Skeletal muscle satellite cell (primary cell): ENCODE results near the gene FYB2.
A peak's percentile ranks its signal among the peaks of the same experiment; 100 is the strongest.

Experiments used
- H3K27me3 ChIP-seq: 2 replicates; pipeline ENCODE4 v1.7.0; 2013; ENCODE audit warnings: low read length; ENCODE audit not compliant: control insufficient read depth, insufficient read depth
- H3K36me3 ChIP-seq: 2 replicates; pipeline ENCODE4 v1.7.0; 2013; ENCODE audit warnings: mild to moderate bottlenecking, control low read depth, low read length; ENCODE audit not compliant: insufficient read depth
- H3K4me1 ChIP-seq: 2 replicates; pipeline ENCODE4 v1.7.0; 2013; ENCODE audit warnings: low read length; ENCODE audit not compliant: control insufficient read depth, insufficient read depth
- H3K4me2 ChIP-seq: 2 replicates; pipeline ENCODE4 v1.7.0; 2013; ENCODE audit warnings: mild to moderate bottlenecking, low read length
- H3K4me3 ChIP-seq: 2 replicates; pipeline ENCODE4 v1.7.0; 2013; ENCODE audit warnings: low read length
- H3K9ac ChIP-seq: 2 replicates; pipeline ENCODE4 v1.7.0; 2013; ENCODE audit warnings: mild to moderate bottlenecking, low read depth, low read length, moderate library complexity
- H3K9me3 ChIP-seq: replicated peaks from 2 replicates; pipeline ENCODE4 v1.7.0; 2013; ENCODE audit warnings: mild to moderate bottlenecking, control low read depth, low read length

The FYB2 gene

DNA sequence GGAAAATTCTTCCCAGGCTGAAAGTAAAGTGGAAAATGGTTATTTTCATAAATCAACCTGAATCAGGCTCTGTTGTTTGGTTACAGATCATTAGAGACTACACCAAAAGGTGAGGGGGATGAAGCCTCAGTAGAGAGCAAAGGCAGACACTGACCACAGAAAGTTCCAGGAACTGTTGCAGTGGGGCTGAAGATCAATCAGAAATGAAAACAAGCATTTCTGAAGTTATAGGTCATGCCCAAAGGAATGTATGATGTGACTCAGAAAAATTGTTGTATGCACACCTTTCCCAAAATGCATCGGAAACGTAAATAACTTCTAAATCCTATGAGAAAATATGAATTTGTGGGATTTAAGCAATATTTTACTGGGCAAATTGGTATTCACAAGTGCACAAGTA is 63.3 kb downstream of the FYB2 start:
- Histone ChIP-seq H3K4me1 (no peaks in the 10 kb centered on the region), H3K9ac (no peak overlapping the region), H3K27me3 (peaks cover 7% of the 10 kb centered on the region), H3K36me3 (no peaks in the 10 kb centered on the region), H3K4me3 (no peak overlapping the region), H3K9me3 (no peaks in the 10 kb centered on the region), H3K4me2 (no peak overlapping the region)

DNA sequence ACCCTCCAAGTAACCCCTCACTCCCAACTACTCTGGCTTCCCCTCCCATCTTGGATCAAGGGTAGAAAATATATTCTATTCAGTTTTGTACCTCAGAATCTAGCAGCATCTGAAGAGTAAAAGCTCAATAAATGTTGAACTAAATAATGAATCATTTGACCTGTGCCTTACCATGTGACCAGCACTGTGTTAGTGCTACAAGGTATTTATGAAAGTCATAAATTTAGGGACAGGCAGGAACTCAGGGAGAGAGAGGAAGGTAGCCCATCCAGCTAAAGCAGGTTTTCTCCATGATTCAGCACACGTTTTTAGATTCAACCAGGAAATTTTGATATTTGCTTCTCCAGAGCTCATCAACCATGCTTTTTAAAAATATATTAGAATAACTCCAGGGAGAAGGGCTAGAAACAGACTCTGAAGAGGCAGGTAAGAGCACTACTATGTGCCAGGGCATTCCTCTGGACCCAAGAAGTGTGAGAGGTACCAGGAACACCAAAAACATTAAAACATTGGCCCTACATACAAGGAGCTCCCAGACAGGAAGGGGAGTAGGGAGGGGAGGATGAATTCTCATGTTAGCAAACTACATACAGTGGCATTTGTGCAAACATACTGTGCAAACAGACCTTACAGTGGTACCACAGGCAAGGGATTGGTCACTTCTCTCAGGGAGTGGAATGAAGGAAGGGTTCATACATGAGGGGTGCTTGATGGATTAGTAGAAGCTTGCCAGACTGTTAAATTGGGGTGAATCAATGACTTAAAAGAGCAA is 64.3 kb downstream of the FYB2 start:
- Histone ChIP-seq H3K9me3 (no peaks in the 10 kb centered on the region), H3K36me3 (no peaks in the 10 kb centered on the region), H3K4me3 (no peak overlapping the region), H3K4me2 (no peak overlapping the region), H3K27me3 (peaks cover 7% of the 10 kb centered on the region), H3K4me1 (no peaks in the 10 kb centered on the region), H3K9ac (no peak overlapping the region)

DNA sequence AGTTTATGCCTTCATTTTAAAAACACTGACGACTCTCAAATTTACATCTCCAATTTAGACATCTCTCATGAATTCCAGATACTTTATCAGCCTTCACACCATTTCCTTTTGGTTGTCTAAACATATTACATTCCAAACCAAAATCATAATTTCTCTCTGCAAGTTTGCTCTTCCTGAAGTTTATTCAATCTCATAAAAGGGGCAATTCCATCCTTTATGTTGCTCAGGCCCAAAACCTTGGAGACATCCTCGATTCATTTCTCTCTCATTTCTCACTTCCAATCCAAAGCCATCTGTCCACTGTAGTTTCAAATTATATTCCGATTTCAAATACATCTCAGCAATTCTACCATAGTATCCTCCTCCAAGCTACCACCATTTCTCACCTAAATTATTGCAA is 74.0 kb downstream of the FYB2 start:
- no peak overlapping the region for H3K9ac ChIP-seq
- H3K4me3 ChIP-seq: no peak overlapping the region
- H3K27me3 ChIP-seq: peaks cover 2% of the 10 kb centered on the region
- H3K4me1 ChIP-seq: no peaks in the 10 kb centered on the region
- H3K9me3 ChIP-seq: no peaks in the 10 kb centered on the region
- H3K36me3 ChIP-seq: no peaks in the 10 kb centered on the region
- H3K4me2 ChIP-seq: no peak overlapping the region

DNA sequence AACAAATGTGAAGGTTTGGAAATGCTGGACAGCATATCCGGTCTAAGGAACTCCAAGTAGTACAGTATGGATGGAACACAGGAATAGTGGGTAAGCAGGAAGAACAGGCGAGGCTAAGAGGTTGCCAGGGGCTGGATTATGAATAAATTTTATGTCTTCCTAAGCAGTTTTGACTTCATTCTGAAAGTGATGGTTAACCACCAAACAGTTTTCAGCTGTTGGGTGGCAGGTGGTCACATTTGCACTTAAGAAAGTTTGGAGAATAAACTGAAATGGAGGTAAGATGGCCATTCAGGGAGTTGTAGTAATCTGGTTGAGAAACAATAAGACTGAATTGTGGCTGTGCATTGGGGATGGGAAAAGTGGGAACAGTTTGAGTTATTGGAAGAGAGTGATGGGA is 90.2 kb downstream of the FYB2 start:
- H3K9me3 ChIP-seq: no peaks in the 10 kb centered on the region
- no peaks in the 10 kb centered on the region for H3K36me3 ChIP-seq
- H3K27me3 ChIP-seq: peaks cover 11% of the 10 kb centered on the region
- no peak overlapping the region for H3K4me2 ChIP-seq
- H3K4me1 ChIP-seq: no peaks in the 10 kb centered on the region
- H3K4me3 ChIP-seq: no peak overlapping the region
- no peak overlapping the region for H3K9ac ChIP-seq

DNA sequence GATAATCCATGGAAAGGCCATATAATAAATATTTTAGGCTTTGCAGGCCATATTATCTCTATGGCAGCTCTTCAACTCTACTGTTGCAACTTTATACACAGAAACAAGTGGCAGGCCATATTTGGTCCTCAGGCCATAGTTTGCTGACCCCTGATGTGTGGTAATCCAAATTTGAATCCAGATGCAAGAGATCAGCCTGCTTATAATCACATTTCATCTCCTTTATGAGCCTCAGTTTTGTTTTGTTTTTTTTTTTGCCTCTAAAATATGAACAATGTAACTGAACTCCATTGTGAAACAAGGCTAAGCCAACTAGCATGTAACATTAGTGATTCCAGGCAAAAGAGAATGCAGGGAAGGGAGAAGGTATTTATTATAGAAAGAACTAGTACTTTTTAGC is 92.5 kb downstream of the FYB2 start:
- Histone ChIP-seq H3K9me3 (no peaks in the 10 kb centered on the region), H3K4me3 (no peak overlapping the region), H3K9ac (no peak overlapping the region), H3K4me2 (no peak overlapping the region), H3K27me3 (peaks cover 8% of the 10 kb centered on the region), H3K36me3 (no peaks in the 10 kb centered on the region), H3K4me1 (no peaks in the 10 kb centered on the region)

DNA sequence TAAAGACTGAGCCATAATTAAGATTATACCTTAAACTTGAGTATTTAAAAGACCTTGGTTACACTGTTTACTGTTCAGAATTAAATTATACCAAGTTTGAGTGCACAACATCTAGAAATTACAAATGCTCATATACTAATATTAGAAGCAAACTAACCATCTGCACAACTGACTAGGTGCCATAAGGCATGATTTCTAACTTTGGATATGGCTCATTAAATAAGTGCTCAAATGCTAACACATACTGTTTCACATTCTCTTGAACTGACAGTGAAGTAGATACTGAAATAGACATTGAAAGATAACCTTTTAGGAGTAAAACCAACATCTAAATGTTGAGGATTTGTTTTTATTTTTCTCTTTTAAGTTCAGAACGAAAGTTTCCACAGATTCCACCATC is 100.0 kb downstream of the FYB2 start:
- peaks cover 6% of the 10 kb centered on the region for H3K4me1 ChIP-seq

DNA sequence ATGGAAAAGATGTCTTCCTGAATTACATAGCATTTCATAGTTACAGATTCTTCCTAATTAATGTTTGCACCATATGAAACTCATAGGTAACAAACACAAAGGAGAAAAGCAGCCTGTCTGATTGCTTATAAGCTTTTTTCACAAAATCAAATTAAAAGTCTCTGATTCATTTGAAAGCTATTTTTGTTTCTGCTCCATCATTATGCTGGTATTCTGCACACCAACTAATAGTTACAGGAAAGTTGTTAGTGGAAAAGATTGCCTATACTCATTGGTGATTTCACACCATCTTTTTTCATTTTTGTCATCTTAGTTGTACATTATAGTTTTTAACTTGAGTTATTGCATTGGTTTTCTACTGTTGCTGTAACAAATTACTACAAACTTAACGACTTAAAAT is 104.0 kb downstream of the FYB2 start:
- H3K36me3 ChIP-seq: no peaks in the 10 kb centered on the region
- no peaks in the 10 kb centered on the region for H3K27me3 ChIP-seq
- H3K4me2 ChIP-seq: no peak overlapping the region
- no peaks in the 10 kb centered on the region for H3K9me3 ChIP-seq
- no peak overlapping the region for H3K9ac ChIP-seq
- H3K4me3 ChIP-seq: no peak overlapping the region
- H3K4me1 ChIP-seq: peaks cover 23% of the 10 kb centered on the region

More for the DNA sequence above, 100.0 kb downstream of the FYB2 start:
- Histone ChIP-seq H3K9ac (no peak overlapping the region), H3K9me3 (no peaks in the 10 kb centered on the region), H3K4me2 (no peak overlapping the region), H3K27me3 (no peaks in the 10 kb centered on the region), H3K4me3 (no peak overlapping the region), H3K36me3 (no peaks in the 10 kb centered on the region)

DNA sequence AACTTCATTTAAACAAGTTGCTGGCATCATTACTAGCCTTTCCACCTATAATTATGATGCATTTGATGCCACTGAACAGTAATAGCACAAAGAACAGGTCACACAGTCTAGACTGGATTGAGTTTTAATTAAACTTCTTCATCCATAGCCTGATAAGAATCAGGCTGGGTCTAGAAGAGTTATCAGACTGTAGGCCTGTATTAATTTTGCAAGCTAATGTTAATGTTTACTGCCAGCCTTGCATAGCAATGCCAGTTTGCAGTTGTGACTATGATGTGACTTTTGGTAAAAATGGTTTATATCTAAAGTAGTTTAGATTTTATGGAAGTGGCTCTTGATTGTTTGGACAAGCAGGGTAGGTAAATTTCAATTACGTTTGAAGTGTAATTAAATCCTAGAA is 106.1 kb downstream of the FYB2 start:
- H3K4me1 ChIP-seq: peaks cover 23% of the 10 kb centered on the region
- H3K9me3 ChIP-seq: no peaks in the 10 kb centered on the region
- H3K9ac ChIP-seq: no peak overlapping the region

DNA sequence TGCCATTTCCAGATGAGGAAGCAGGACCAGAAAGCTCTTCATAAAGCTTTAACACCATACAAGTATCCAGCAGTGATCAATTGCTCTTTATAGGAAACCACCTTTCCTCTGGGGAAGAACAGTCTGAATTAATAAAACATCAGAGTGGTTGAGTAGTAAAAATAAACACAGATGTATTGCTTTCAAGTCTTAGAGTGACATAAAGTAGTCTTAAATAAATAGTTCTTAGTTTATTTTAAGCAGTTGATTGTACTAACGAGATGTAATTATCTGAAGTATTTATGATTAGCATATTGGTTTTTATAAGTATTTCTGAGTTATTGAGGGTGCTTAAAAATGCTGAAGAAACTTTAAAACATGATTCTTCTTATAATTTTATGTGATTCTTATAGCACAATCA is 107.1 kb downstream of the FYB2 start:
- H3K4me3 ChIP-seq: no peak overlapping the region
- H3K4me2 ChIP-seq: no peak overlapping the region
- no peaks in the 10 kb centered on the region for H3K27me3 ChIP-seq
- peaks cover 23% of the 10 kb centered on the region for H3K4me1 ChIP-seq
- H3K9me3 ChIP-seq: no peaks in the 10 kb centered on the region
- H3K36me3 ChIP-seq: no peaks in the 10 kb centered on the region
- H3K9ac ChIP-seq: no peak overlapping the region

More for the DNA sequence above, 106.1 kb downstream of the FYB2 start:
- Histone ChIP-seq H3K36me3 (no peaks in the 10 kb centered on the region), H3K27me3 (no peaks in the 10 kb centered on the region), H3K4me3 (no peak overlapping the region), H3K4me2 (no peak overlapping the region)

DNA sequence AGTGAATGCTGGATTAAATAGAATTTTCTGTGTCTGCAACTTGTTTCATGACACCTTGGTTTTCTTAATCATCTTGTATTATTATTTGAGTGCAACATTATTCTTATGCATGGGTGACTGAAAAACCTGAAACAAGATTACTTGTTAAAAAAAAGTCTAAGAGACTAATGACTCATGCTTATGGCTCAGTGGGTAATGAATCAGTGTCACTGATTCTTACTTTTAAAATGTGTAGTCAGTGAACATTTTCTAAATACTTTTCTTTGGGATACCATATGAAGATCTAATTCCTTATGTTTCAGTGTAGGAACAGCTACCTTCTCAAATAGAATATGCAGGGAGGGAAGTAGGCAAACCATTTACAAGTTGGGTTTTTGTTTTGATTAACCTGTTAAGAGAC is 108.6 kb downstream of the FYB2 start:
- Histone ChIP-seq H3K9me3 (no peaks in the 10 kb centered on the region), H3K4me2 (peak overlapping the region; percentile 50), H3K36me3 (no peaks in the 10 kb centered on the region), H3K4me3 (no peak overlapping the region), H3K27me3 (no peaks in the 10 kb centered on the region), H3K4me1 (peaks cover 23% of the 10 kb centered on the region), H3K9ac (no peak overlapping the region)

DNA sequence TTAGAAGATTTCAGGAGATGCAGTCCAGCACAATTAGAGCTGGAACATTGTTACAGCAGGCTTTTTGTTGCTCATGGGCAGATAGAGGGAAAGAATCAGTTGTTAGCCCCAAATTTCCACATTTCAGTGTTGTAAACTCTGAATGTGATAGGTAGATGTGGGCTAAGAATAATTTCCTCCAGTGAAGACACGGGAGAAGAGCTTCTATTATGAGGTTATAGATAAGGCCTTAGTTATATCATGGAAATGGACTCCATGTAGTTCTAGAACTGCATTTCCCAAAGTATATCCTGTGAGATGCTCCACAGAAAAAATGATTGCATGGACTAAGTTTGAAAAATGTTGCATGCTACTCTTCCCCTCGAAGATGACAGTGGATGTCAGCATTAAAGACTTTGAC is 109.2 kb downstream of the FYB2 start:
- H3K9ac ChIP-seq: no peak overlapping the region
- H3K4me1 ChIP-seq: peaks cover 18% of the 10 kb centered on the region
- no peaks in the 10 kb centered on the region for H3K9me3 ChIP-seq
- no peak overlapping the region for H3K4me3 ChIP-seq
- H3K36me3 ChIP-seq: no peaks in the 10 kb centered on the region
- H3K27me3 ChIP-seq: no peaks in the 10 kb centered on the region
- H3K4me2 ChIP-seq: no peak overlapping the region

DNA sequence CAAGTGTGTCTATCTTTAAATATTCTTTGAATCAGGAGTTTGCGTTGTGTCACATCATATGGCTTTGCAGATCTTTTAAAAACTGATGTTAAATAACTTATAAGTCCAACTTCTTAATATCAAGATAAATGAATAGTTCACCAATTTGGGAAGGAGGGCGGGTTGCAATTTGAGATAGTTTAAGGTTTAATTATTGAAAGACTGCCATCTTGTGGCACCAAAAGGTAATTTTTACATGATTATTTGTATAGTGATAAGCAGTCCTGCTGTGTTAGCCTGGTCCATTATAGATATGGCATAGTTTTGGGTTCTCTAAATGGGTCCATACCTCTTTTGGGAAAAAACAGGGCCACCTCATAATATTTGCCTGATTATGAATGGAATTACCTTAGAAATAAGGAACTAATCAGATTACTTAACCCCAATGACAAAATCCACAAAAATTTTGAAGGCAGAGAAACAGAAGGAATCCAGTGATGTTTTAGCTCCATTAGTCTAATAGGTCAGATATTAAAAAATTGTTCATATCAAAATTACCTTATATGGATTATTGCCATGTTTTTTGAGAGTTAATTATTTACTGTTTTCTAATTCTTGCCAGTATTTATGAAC is 109.8 kb downstream of the FYB2 start:
- Histone ChIP-seq H3K36me3 (no peaks in the 10 kb centered on the region), H3K9ac (no peak overlapping the region)

More for the DNA sequence above, 109.8 kb downstream of the FYB2 start:
- no peaks in the 10 kb centered on the region for H3K27me3 ChIP-seq
- H3K9me3 ChIP-seq: no peaks in the 10 kb centered on the region
- H3K4me1 ChIP-seq: peaks cover 17% of the 10 kb centered on the region
- H3K4me3 ChIP-seq: no peak overlapping the region
- H3K4me2 ChIP-seq: no peak overlapping the region
